OCI-M1 (cell line): ENCODE measurements around the gene SESN3.

Source experiments
- DNase-seq: peaks from one replicate; lab custom pipeline; 2025; lab: John Stamatoyannopoulos, UW

SESN3 gene

DNA sequence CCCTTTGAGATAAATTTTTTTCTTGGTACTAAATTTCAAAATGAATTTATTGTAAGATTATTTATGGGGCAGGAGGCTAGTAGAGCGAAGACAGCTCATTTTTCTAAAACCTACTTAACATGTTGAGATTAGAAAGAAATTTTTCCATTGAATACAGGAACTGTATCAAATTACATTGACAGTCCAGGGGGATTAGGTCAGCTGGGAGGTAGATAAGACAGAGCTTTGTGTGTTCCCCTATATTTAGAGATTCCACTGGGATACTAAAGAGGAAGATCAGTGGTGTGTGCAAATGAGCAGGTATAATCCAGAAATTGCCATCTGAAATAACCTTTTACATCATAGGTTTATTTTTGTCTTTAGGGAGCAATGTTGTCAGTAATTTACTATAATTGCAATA lies 109.3 kb downstream of the SESN3 start:
- DNase-seq, result peak; percentile 15

- DNase-seq, result no peak
Measured at GRCh38 chr11:95119361-95120060, 111.5 kb downstream of the SESN3 start.

DNA sequence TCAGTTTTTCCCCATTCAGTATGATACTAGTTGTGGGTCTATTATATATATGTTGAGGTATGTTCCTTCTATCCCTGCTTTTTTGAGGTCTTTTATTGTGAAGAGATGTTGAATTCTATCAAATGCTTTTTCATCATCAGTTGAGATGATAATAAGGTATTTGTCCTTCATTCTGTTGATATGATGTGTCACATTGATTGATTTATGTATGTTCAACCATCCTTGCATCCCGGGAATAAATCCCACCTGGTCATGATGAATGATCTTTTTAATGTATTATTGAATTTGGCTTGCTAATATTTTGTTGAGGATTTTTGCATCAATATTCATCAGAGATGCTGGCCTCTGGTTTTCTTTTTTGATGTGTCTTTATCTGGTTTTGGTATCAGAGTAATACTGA lies 115.4 kb downstream of the SESN3 start:
- DNase-seq, result no peak
